Measurements from ENCODE around the gene ZBTB21. TPM values are rescaled to one million over a fixed set of nuclear protein-coding genes. Genes with fewer than 3 reads are reported as not detected.

Gene ZBTB21
- total and polyA plus RNA-seq, 2 of the 4 experiments (the other 2 are of a cell fraction), result 6.8 to 12.0 TPM

GRCh38 chr21:41977034-41977950 is 32.9 kb downstream of the ZBTB21 start:
- intact Hi-C loops (cut with micrococcal nuclease) (no loop called here), dilution Hi-C loops (cut with HindIII; ENCODE audit: low sequenced_read_pairs, unreplicated experiment) (no loop called here), in situ Hi-C loops (cut with MboI; ENCODE audit: low sequenced_read_pairs) (no loop called here)
- Histone ChIP-seq H3K56ac (ENCODE audit: extremely low read depth, insufficient read depth, low read length) (no peak overlapping the region), H3K14ac (replicated peaks; ENCODE audit: low read depth, low read length) (no peak overlapping the region), H3K4ac (ENCODE audit: low read depth, low read length) (no peak overlapping the region), H2AK5ac (ENCODE audit: low read depth, low read length) (no peak overlapping the region), H2BK20ac (ENCODE audit: low read depth, low read length) (no peak overlapping the region), H3K36me3 (ENCODE audit: control insufficient read depth, insufficient read depth, low read length) (no peaks in the 10 kb centered on the region), H3K4me1 (ENCODE audit: control insufficient read depth, insufficient read depth, low read length) (no peaks in the 10 kb centered on the region), H2BK15ac (ENCODE audit: low read depth, low read length) (no peak overlapping the region; the same call in 2 of the 3 replicates), H4K20me1 (ENCODE audit: insufficient read depth, low read length) (no peaks in the 10 kb centered on the region), H3K27me3 (ENCODE audit: control insufficient read depth, insufficient read depth, low read length) (no peaks in the 10 kb centered on the region), H3K23ac (ENCODE audit: low read depth, low read length) (no peak overlapping the region), H2AK9ac (replicated peaks; ENCODE audit: low read depth, low read length, poor library complexity) (no peak overlapping the region), H3K9ac (ENCODE audit: low read depth, low read length) (no peak overlapping the region), H4K5ac (ENCODE audit: low read depth, low read length) (no peak overlapping the region), H3K79me1 (ENCODE audit: low read depth in 1 of 2, low read length in 2 of 2) (no peaks in the 10 kb centered on the region), H3K9me3 (ENCODE audit: control insufficient read depth, insufficient read depth, low read length) (peaks cover 9% of the 10 kb centered on the region), H2AFZ (replicated peaks; ENCODE audit: low read length, poor library complexity) (no peak overlapping the region), H3K18ac (ENCODE audit: low read depth, low read length) (no peak overlapping the region), H2BK5ac (ENCODE audit: low read depth, low read length, poor library complexity, severe bottlenecking) (no peak overlapping the region), H3K27ac (ENCODE audit: insufficient read depth, low read length) (no peak overlapping the region), H4K91ac (ENCODE audit: insufficient read depth, low read depth, low read length) (no peak overlapping the region), H3K9me1 (ENCODE audit: insufficient read depth, low read length) (0 out of 2 replicates have a peak, but pooled peaks cover 2% of the 10 kb centered on the region), H2BK120ac (ENCODE audit: low read depth, low read length) (no peak overlapping the region), H3K4me3 (ENCODE audit: insufficient read depth, low read depth, low read length) (no peak overlapping the region), H4K8ac (ENCODE audit: low read depth in 2 of 2, low read length in 2 of 2) (no peak overlapping the region), H3K4me2 (ENCODE audit: low read depth, low read length) (no peak overlapping the region)
- TF ChIP-seq POLR2A (IDR thresholded peaks at IDR 0.05; ENCODE audit: low read depth, low read length) (no peak), CEBPB (IDR thresholded peaks at IDR 0.05; ENCODE audit: low read depth, low read length) (no peak), USF2 (IDR thresholded peaks at IDR 0.05; ENCODE audit: low read depth, low read length) (no peak), CHD1 (IDR thresholded peaks at IDR 0.05; ENCODE audit: low read depth, low read length) (no peak), ELK1 (IDR thresholded peaks at IDR 0.05; ENCODE audit: borderline replicate concordance, low read depth, low read length) (no peak), RCOR1 (IDR thresholded peaks at IDR 0.05; ENCODE audit: insufficient replicate concordance, low read length) (no peak), BHLHE40 (IDR thresholded peaks at IDR 0.05; ENCODE audit: low read depth, low read length) (no peak), MAFK (IDR thresholded peaks at IDR 0.05; ENCODE audit: low read depth, low read length) (no peak), RAD21 (IDR thresholded peaks at IDR 0.05; ENCODE audit: low read length) (no peak), MAZ (IDR thresholded peaks at IDR 0.05; ENCODE audit: borderline replicate concordance, low read depth, low read length) (no peak), MXI1 (IDR thresholded peaks at IDR 0.05; ENCODE audit: borderline replicate concordance, low read depth, low read length) (no peak), RFX5 (IDR thresholded peaks at IDR 0.05; ENCODE audit: low read depth, low read length) (no peak)
- 88% methylated on average over 9 of the region's 17 CpGs; no CpG with 5 or more reads in 1 of the 2 experiments for WGBS, 2 experiments (ENCODE audit: extremely low coverage in 2 of 2, insufficient read length in 1 of 2)
- CTCF ChIA-PET, result no interaction called here
- no peak for ATAC-seq (ENCODE audit: low read depth)
- BruUV-seq (replicated peaks), result no TSS peak
- POLR2A ChIA-PET (ENCODE audit: unreplicated experiment), result no interaction called here
- no peak for DNase-seq
